HFFc6 (cell line): ENCODE results near the gene UBR7. TPM values are rescaled to one million over a fixed set of nuclear protein-coding genes. Genes with fewer than 3 reads are reported as not detected.

Experiments
- DNase-seq: peaks from one replicate; pipeline ENCODE4 v3.0.0-alpha.2; 2018
- H3K27ac Mint-ChIP-seq: 2 replicates; pipeline ENCODE4 v1.8.0; 2020; ENCODE audit warnings: mild to moderate bottlenecking, mixed read lengths
- H3K27me3 Mint-ChIP-seq: 2 replicates; pipeline ENCODE4 v1.8.0; 2021; ENCODE audit warnings: mild to moderate bottlenecking, moderate library complexity, mixed read lengths; ENCODE audit not compliant: insufficient read depth
- H3K36me3 Mint-ChIP-seq: 2 replicates; pipeline ENCODE4 v1.8.0; 2021; ENCODE audit warnings: low read depth, mixed read lengths
- H3K4me1 Mint-ChIP-seq: 2 replicates; pipeline ENCODE4 v1.8.0; 2020; ENCODE audit warnings: low read depth, mixed read lengths
- H3K4me3 Mint-ChIP-seq: 2 replicates; pipeline ENCODE4 v1.8.0; 2020; ENCODE audit warnings: mild to moderate bottlenecking, moderate library complexity, mixed read lengths
- H3K9me3 Mint-ChIP-seq: 2 replicates; pipeline ENCODE4 v1.8.0; 2020; ENCODE audit warnings: mild to moderate bottlenecking, mixed read lengths
- total RNA-seq, 6 experiments: library from RNA; stranded (reverse); fragmentation: NEBNext Ultra II Directional; extraction: Animal tissue kit (Norgen Biotek cat#: 25700); gene quantifications; 2 replicates in 1 of 6; 3 replicates in 5 of 6; pipeline ENCODE4 v1.2.3, GENCODE V29; 2021
- TF ChIP-seq, protein P1 (sequence below): fragments of 200-600 bp; sonication (generic); IDR thresholded peaks from 2 replicates; pipeline ENCODE4 v1.5.0; 2021; ENCODE audit warnings: antibody characterized with exemption, mild to moderate bottlenecking

UBR7 gene
- total RNA-seq, 6 experiments from 2014 or later: 15.3 to 23.6 (median 21.8) TPM

DNA sequence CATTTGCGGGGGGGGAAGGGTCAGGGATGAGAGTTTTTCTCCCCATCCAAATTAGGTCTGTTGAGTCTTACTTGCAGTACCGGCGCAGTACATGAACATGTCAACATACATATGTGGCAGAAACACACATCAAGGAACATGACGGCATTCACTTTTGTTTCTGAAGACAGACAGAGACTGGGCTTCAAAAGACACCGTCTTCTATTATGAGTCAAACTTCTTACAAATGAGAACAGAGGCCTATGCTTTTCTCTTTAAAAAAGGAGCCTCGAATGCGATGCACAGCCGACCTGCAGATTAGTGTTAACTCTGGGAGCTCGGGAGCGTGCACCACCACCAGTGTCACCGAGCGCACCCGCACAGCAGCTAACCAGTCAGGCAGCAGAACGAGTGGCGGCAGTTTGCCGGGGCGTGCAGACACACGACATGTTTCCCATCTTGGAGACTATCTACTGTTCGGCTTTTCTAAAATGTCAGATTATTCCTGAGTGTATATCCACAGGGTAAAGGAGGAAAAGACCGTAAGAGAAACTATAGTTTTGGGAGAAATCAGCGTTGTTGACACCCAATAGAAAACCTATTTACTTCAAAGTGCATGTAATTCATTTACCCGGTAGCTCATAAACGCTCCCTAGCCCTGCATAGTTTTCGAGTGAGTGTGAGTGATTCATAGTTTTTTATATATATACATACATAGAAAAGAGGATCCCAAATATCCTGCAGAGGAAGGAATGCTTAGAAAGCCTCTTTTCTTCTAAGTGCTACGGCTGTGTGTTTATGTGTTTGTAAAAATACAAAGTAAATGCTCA is 33.0 kb downstream of the UBR7 start:
- H3K9me3 Mint-ChIP-seq: no peaks in the 10 kb centered on the region
- TF ChIP-seq, protein P1, sequence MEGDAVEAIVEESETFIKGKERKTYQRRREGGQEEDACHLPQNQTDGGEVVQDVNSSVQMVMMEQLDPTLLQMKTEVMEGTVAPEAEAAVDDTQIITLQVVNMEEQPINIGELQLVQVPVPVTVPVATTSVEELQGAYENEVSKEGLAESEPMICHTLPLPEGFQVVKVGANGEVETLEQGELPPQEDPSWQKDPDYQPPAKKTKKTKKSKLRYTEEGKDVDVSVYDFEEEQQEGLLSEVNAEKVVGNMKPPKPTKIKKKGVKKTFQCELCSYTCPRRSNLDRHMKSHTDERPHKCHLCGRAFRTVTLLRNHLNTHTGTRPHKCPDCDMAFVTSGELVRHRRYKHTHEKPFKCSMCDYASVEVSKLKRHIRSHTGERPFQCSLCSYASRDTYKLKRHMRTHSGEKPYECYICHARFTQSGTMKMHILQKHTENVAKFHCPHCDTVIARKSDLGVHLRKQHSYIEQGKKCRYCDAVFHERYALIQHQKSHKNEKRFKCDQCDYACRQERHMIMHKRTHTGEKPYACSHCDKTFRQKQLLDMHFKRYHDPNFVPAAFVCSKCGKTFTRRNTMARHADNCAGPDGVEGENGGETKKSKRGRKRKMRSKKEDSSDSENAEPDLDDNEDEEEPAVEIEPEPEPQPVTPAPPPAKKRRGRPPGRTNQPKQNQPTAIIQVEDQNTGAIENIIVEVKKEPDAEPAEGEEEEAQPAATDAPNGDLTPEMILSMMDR: no peak
- peaks cover 43% of the 10 kb centered on the region for H3K4me1 Mint-ChIP-seq
- H3K27ac Mint-ChIP-seq: peak overlapping the region; percentile 79
- H3K27me3 Mint-ChIP-seq: no peaks in the 10 kb centered on the region
- H3K4me3 Mint-ChIP-seq: peak overlapping the region; percentile 63
- peaks cover 19% of the 10 kb centered on the region for H3K36me3 Mint-ChIP-seq
- peak; percentile 83 for DNase-seq

DNA sequence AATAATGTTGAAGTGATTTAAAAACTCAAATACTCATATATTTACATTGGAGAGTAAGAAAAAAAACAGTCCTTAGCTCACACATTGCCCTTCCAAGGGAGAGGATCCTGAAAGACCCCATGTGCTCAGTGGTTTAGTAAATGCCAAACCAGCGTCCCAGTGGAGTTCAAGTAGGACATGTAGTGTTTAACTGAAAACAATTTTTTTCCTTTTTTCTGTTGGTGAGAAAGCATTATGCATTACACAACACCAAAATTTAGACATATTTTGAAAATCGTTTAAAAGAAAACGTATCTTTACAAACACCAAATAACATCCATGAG is 33.6 kb downstream of the UBR7 start:
- no peaks in the 10 kb centered on the region for H3K27me3 Mint-ChIP-seq
- H3K4me1 Mint-ChIP-seq: peaks cover 38% of the 10 kb centered on the region
- peaks cover 25% of the 10 kb centered on the region for H3K36me3 Mint-ChIP-seq
- TF ChIP-seq, protein P1: no peak
- H3K4me3 Mint-ChIP-seq: peak overlapping the region; percentile 63
- DNase-seq: no peak
- H3K9me3 Mint-ChIP-seq: no peaks in the 10 kb centered on the region
- peak overlapping the region; percentile 79 for H3K27ac Mint-ChIP-seq

DNA sequence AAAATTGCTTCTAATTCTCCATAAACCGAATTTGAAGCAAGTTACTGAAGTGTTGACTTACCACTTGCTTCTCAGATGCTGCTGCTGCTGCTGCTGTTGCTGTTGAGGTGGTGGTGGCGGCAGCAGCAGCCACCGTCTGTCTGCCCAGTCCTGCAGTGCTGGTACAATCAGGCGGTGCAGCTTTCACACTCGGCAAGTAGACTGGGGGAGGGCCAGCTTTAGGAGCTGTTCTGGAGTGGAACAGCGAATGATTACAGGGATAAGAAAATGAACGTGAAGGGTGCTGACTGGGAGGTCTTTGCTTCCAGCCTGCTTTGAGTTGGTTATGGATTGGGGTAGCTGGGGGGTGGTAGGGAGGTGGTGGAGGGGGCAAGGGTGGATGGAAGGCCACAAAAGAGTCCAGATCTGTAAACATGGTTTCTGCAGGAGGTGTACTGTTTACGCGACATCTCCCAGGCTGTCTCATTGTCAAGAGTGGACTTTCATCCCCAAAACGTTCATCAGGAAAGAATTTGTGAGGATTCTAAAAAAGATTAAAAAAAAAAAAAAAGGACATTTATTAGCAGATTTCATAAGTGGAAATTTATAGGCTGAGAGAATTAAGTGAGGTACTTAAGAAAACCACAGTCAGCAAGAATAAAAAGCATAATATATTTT is 38.8 kb downstream of the UBR7 start:
- Mint-ChIP-seq H3K36me3 (peaks cover 26% of the 10 kb centered on the region), H3K27me3 (no peaks in the 10 kb centered on the region), H3K4me1 (peaks cover 16% of the 10 kb centered on the region), H3K27ac (no peak overlapping the region), H3K4me3 (no peak overlapping the region), H3K9me3 (no peaks in the 10 kb centered on the region)
- TF ChIP-seq, protein P1: no peak
- no peak for DNase-seq

DNA sequence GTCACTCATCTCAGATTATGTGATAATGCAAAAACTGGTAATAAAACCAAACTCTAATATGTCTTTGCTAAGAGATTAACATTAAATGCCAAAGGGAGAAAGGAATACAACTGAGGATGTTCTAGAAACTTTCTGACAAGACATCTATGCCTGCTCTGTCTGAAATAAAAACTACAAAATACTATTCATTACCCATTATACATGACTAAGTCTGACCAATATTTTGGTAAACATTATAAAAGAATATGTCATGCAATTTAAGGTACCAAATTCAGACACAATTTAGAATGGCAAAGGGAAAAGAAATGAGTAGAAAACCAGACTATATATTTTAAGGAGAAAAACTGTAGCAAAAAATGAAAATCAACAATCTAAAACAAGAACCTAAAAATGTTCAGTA is 39.5 kb downstream of the UBR7 start:
- H3K4me1 Mint-ChIP-seq: peaks cover 9% of the 10 kb centered on the region
- DNase-seq: no peak

DNA sequence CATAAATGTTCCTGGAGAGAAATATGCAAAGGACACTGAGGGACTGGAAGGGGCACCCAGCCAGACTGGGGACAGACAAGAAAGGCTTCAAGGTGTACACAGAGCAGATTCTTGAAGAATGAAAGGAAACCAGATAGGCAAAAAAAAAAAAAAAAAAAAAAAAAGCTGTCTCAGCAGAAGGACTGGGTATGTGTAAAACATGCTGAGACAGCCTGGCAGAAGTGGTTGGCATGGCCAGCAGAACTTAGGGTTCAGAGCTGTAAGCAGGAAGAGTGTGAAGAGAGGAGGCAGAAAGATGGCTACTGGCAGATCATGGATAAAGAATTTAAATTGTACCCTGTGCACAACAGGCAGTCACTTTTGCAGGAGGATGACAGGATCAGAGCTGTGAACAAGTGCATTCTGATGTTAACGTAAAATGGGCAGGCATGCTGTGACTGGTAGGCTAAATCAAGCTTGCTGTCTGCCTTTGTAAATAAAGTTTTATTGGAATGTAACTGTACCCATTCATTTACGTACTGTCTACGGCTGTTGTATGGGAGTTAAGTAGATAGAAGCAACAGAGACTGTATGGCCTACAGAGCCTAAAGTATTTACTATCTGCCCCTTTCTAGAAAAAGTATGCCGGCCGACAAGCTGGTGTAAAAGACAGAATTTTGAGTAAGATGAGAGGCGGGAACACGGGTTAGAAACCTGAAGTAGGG is 42.2 kb downstream of the UBR7 start:
- Mint-ChIP-seq H3K27ac (no peak overlapping the region), H3K4me1 (no peaks in the 10 kb centered on the region), H3K9me3 (no peaks in the 10 kb centered on the region), H3K4me3 (no peak overlapping the region), H3K36me3 (peaks cover 7% of the 10 kb centered on the region), H3K27me3 (no peaks in the 10 kb centered on the region)
- TF ChIP-seq, protein P1: no peak
- DNase-seq: no peak

More for the DNA sequence above, 39.5 kb downstream of the UBR7 start:
- H3K4me3 Mint-ChIP-seq: no peak overlapping the region
- no peaks in the 10 kb centered on the region for H3K27me3 Mint-ChIP-seq
- peaks cover 25% of the 10 kb centered on the region for H3K36me3 Mint-ChIP-seq
- H3K27ac Mint-ChIP-seq: no peak overlapping the region
- TF ChIP-seq, protein P1: no peak
- H3K9me3 Mint-ChIP-seq: no peaks in the 10 kb centered on the region
